GM18507 (cell line): ENCODE measurements around the gene AIMP2.
"Not testable (repeated sequence)": the region's sequence is repeated elsewhere in the genome, so short reads cannot be mapped to it uniquely, and the experiment has no call there.

Experiments
- DNase-seq: peaks from one replicate; pipeline ENCODE4 v3.0.0; 2011; ENCODE audit warnings: low read depth; ENCODE audit not compliant: insufficient read length; ENCODE audit errors: extremely low spot score
- FAIRE-seq: peaks from 2 replicates; lab custom pipeline; 2011; peaks lifted over from hg19 to GRCh38; lab: Jason Lieb, UNC

AIMP2 gene

DNA sequence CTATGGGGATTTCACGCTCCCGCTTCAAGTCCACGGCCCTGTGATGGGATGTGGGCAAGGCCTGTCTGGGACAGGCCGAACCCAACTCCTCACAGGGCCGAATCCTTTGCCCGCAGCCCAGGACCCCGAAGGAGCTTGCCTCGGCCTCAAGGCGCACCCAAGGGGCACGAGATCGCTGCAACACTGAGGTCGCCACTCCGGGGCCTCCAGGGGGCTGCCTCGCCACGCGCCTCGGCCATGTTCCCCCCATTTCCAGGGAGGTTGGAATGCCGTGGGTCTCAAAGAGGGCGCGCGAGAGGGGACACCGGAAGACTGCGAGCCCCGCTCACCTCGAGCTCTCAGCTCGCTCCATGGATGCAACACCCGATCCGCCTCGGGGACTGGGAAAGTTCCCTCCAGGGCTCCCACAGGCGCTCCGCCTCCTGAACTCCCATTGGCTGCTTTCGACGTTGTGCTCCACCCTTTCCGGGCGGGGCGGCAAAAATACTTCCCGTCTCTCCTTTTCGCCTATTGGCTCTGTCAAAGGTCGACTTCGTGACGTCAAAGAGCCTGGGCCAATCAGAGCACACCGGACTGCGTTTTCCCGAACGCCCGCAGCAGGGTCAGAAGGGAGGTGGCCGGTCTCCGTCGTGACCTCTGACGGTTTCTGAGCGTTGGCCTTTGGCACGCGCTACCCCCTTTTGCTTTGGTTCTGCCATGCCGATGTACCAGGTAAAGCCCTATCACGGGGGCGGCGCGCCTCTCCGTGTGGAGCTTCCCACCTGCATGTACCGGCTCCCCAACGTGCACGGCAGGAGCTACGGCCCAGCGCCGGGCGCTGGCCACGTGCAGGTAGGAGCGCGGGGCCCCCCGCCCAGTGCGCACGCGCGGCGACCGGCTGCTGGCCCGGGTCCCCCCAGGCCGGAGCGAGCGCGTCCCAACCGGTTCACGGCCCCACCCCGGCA lies at the start of gene AIMP2, which contains the start of gene PMS2:
Gene AIMP2, plus strand, starts transcription at position 605 of the 944 bp plus-strand sequence. Its CDS starts 92 bp downstream, at position 697.
Gene PMS2, minus strand, starts transcription at position 382 of the 944 bp plus-strand sequence. Its CDS starts 30 bp downstream, at position 352.
- peak; percentile 86 for DNase-seq

DNA sequence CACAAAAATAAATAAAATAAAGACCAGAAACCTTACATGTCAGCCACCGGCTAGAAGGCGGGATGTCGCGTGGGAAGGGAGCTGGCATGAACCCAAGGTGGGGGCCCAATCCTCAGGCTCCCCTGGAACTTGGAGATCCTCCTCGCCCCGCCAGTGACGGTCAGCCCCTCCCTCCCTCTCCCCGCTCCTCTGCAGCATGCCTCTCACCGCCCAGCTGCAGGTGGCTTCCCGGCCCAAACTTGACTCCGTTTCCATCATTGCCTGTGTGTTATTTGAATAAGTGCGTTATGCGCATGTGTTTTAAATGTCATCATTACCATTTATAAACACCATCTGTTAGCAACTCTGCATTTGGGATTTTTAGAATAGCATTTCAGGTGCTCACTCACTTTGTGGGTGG lies 45.9 kb upstream of the AIMP2 start:
- DNase-seq, FAIRE-seq: not testable (repeated sequence)

More for the DNA sequence above, at the start of gene AIMP2, which contains the start of gene PMS2:
- peak; percentile 96 for FAIRE-seq

DNA sequence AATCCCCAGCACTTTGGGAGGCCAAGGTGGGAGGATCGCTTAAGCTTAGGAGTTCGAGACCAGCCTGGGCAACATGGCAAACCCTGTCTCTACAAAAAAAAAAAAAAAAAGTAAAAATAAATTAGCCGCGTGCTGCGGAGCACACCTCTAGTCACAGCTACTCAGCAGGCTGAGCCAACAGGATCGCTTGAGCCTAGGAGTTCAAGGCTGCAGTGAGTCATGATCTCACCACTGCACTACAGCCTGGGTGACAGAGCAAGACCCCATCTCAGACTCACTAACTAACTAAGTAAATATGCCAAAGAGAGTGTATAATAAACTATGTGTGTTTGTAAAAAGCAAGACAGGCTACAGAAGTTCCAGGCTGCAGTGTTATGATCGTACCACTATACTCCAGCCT lies 45.3 kb upstream of the AIMP2 start:
- not testable (repeated sequence) for DNase-seq, FAIRE-seq

DNA sequence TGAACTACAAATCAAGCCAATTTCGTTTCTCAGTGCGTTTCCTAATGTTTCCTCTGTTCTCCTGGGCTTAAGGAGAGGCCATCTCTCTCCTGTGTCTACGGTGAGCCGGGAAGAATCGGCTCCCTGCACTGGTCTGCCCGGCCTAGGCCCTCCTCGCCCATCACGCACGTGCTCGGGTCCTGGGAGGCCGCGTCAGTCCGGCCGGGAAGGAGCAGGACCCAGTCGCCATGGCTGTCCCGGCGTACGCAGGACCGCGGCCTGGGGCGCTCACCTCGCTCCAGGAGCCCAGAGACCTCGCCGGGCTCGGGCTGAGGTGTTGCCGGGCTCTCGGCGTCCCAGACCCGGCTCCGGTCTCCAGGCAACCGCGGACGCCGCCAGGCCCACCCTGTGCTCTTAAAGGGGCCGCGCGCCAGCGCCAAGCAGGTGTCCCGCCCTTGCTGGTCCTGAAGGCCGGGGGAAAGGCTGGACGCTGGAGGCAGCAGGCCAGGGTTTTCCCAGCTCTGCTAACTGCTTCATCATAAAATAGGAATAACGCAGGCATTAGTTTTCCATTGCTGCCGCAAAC lies 38.6 kb upstream of the AIMP2 start, which contains the start of gene RSPH10B:
Gene RSPH10B, minus strand, starts transcription at position 343 of the 565 bp plus-strand sequence. CDS start 3,573 bp downstream, outside the sequence.
- FAIRE-seq, DNase-seq: not testable (repeated sequence)

DNA sequence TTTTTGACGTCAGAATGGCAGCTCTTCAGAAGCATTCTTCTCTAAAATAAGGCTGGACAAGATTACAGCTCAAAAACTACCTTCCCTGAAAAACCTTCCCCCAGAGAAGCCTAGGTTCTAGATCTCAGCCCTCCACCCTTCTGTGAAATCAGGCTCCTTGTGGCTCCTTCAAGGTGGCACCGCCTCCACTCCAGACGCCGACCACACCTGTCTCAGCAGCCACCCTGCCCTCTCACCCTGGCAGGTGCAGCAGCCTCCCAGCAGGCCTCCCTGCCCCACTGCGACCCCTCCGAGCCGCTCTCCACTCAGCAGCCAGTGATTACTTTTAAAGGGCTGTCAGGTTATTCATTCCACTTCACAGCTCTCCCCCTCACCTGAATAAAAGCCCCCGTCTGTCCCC lies 35.5 kb upstream of the AIMP2 start:
- FAIRE-seq, DNase-seq: not testable (repeated sequence)

DNA sequence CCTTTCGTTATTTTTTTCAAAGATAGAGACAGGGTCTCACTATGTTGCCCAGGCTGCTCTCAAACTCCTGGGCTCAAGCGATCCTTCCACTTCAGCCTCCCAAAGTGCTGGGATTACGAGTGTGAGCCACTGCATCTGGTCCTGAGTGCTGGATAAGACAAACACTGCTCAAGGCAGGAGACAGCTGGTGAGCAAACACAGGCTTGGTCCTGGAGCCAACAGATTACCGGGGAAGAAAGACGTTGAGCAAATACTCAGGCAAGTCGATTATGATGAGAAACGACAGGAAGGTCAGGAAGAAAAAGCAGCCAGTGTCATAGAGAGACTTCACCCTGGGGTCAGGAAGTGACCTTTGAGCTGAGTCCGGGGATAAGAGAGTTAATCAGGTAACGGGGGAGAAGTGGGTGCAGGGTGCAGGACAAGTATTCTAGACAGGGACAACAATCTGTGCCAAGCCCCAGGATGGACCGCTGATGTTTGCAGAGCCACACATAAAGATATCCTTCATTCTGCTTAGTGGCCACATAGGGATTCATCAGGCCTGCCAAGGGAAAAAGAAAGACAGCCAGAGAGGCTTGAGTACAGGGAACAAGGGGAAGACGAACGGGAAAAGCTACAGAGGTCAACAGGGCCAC lies 29.3 kb upstream of the AIMP2 start:
- not testable (repeated sequence) for DNase-seq, FAIRE-seq

DNA sequence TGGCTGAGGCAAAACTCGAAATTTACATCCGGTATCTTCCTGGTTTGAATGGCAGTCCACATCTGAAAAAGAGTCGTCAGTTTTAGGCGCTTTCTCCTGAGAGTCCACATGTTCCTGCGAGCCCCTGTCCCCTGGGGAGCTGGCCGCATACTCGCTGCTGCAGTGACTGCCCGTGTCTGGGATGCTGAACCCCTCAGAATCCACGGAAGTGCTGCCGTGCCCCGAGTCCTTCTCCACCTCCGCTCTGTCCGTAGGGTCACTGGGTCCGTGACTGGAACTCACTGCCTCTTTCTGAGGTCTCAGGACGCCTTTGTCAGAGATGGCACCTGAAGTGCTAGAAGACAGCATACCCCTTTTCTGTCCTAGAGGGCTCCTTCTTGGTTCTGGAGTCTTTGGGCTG lies 22.0 kb upstream of the AIMP2 start:
- not testable (repeated sequence) for FAIRE-seq, DNase-seq

DNA sequence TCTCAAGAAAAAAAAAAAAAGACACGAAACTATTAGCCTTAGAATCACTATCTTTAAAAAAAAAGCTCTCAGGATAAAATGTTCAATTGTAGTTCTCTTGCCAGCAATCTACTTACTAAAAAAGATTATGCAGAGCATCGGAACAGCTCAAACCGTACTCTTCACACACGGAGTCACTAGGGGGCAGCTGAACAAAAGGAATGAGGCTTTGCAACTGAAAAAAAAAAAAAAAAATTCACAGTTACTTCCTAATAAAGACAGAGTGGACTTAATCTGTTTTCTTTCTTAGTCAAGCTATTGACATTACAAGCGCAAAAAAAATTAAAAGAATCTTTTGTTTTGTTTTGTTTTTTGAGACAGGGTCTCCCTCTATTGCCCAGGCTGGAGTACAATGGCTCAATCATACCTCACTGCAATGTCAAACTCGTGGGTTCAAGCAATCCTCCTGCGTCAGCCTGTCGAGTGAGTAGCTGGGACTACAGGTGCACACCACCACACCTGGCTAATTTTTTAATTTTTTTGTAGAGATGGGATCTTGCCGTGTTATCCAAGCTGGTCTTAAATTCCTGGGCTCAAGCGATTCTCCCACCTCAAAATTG lies 11.8 kb upstream of the AIMP2 start:
- DNase-seq (no peak), FAIRE-seq (peak; percentile 71)

DNA sequence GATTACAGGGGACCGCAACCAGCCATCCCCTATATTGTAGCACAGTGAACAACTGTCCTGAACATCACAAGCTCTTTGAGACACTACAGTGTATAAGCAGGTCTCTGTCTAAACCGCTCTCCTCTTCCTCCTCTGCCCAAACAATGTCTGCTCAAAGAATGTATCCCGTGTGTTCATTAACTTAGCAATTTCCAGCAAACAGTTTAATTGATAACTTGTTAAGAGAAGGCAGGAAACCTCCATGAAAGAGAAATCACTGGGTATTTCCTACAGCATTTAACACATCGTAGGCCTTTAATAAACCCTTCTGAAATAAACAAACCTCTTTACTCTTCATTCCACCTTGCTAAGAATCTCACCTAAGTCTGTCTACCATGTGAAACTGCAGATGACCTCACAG lies 1.7 kb upstream of the AIMP2 start:
- FAIRE-seq (peak; percentile 41), DNase-seq (no peak)

DNA sequence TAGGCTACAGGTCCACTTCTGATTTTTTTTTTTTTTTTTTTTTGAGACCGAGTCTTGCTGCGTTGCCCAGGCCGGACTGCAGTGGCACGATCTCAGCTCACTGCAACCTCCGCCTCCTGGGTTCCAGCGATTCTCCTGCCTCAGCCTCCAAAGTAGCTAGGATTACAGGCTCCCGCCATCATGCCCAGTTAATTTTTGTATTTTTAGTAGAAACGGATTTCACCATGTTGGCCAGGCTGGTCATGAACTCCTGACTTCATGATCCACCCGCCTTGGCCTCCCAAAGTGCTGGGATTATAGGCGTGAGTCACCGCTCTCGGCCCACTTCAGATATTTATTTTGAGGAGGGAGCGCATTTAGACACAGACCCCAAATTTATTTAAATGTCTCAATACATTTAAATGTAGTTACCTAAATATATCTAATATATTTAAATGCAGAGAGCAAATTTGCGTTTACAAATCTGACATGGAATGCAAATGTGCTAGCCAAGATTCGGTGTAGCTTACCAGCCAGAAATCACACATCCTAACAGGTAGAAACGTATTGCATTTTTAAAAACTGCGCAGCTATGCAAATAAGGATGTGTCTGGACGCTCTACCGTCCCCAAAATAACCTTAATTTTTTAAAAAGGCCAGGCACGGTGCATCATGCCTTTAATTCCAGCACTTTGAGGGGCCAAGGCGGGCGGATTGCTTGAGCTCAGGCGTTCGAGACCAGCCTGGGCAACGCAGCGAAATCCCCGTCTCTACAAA lies 1.1 kb upstream of the AIMP2 start:
- FAIRE-seq, DNase-seq: not testable (repeated sequence)

DNA sequence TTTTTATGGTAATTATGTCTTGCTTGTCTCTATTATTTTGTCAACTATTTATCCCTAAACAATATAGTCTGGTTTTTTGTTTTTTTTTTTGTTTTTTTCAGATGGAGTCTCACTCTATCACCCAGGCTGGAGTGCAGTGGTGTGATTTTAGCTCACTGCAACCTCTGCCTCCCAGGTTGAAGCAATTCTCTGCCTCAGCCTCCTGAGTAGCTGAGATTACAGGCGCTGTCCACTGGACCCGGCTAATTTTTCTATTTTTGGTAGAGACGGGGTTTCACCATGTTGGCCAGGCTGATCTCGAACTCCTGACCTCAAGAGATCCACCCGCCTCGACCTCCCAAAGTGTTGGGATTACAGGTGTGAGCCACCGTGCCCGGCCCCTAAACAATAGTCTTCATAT lies 1.3 kb downstream of the AIMP2 start:
- not testable (repeated sequence) for FAIRE-seq, DNase-seq

DNA sequence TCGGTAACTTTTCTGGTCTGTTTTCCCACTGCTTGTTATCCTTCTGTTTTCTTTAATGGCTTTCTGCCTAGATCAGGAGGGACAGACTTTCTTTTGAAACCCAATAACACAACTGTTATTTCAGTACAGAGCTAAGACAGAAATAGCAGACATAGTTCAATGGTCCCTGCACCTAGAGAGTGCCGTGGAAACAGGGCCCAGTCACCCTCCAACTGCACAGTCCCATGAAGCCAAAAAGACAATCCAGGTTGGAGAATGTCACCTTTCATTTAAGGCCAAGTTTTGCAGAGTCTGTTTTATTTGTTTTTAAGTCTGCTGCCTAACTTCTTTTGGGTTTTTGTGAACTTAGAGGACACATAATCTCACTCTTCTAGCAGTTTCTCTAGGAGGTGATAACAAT lies 2.5 kb downstream of the AIMP2 start:
- FAIRE-seq: no peak

DNA sequence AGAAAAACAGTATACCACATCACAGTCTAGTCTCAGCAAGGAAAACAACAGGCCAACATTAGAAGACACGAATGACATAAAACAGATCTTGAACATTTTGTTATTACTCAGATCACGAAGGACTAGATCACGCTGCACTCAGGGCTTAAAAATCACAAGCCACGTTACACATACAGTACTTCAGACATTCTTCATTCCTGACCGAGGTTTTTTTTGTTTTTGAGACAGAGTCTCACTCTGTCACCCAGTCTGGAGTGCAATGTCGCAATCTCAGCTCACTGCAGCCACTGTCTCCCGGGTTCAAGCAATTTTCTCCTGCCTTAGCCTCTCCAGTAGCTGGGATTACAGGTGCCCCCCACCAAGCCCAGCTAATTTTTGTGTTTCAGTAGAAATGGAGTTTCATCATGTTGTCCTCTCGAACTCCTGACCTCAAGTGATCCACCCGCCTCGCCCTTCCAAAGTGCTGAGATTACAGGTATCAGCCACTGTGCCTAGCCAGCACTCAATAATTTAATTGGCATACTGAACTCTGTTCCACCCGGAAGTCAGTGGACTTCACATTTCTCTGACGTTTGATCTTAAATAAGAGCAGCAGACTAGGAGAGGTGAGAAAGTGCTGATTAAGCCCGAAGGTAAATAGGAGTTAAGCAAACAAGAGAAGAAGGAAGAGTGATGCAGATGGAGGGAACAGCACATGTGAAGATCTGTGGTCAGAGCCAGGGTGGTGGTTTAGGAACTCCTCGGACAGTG lies 3.5 kb downstream of the AIMP2 start:
- DNase-seq (no peak), FAIRE-seq (no peak)

More for the DNA sequence above, 2.5 kb downstream of the AIMP2 start:
- DNase-seq: no peak

DNA sequence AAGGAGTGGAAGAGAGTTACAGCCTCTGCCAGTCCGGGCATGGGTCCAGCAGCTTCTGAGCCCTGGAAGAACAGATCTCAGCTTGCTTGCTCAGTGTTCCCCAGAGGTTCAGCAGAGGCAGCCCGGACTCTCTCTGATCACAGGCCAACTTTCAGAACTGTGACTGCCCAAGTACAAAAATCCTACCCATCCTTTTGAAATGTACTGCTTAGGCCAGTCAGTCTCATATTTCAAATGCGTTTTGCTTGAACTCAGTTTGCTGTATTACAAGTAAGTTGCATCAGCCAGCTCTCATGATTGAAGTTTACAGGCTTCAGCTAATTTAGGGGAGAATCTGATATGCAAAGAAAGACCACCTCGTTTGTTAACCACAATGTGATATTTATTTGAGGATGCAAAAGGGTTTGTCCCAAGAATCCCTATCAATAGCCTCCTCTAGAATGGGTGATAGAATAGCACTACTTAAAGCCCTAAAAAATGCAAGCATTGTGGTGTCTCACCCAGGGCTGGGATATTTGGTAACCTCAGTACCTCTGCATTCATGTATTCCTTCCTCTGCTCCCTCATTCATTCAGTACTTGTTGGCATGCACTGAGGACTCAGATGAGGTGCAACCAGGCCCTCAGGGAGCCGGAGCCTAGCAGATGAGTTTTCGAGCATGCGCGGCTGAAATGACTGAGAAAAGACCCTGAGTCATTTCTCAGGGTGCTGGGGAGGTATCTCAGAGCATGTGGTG lies 7.0 kb downstream of the AIMP2 start:
- FAIRE-seq: peak; percentile 12

DNA sequence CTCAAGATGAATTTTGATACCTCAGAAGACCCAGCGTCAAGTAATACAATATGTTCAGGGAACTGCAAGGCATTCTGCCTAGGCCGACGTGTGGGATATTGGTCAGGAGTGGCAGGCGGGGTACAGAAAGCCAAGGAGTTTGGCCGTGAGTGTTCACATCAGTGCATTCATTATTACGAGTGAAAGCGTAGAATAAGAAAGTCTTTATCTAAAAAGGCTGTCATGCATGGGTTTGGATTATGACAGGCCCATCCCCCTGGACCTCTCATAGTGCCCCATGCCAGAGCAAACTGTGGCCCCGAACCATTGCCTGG lies 7.5 kb downstream of the AIMP2 start:
- no peak for FAIRE-seq
- DNase-seq: no peak

More for the DNA sequence above, 7.0 kb downstream of the AIMP2 start:
- DNase-seq: no peak

DNA sequence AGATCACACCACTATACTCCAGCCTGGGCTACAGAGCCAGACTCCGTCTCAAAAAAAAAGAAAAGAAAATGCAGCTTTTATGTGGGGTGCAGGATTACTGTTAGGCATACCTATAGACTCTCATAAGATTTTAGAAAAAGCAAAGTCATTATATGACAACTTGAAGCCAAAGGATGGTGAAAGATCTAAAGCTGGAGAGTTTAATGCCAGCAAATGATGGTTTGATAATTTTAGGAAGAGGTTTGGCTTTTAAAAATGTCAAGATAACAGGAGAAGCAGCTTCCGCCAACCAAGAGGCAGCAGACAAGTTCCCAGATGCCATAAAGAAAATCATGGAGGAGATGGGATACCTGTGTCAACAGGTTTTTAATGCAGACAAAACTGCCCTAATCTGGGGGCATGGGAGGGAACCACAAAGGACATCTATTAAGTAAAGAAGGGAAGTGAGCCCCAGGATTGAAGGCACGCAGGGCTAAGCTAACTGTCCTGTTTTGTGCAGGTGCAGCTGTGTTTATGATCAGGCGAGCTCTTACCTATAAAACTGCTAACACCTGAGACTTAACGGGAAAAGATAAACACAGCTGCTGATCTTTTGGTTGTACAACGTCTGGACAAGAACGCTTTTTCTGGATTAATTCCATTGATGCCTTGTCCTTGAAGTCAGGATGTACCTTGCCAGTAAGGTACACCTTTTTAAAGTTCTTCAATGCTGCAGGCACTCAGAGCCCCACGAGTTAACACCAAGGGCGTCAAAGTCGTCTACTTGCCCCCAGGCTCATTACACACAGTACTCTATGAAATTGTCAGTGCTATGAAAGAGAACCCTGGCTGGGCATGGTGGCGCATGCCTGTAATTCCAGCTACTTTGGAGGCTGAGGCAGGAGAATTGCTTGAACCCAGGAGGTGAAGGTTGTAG lies 11.6 kb downstream of the AIMP2 start:
- no peak for FAIRE-seq
- DNase-seq: no peak

DNA sequence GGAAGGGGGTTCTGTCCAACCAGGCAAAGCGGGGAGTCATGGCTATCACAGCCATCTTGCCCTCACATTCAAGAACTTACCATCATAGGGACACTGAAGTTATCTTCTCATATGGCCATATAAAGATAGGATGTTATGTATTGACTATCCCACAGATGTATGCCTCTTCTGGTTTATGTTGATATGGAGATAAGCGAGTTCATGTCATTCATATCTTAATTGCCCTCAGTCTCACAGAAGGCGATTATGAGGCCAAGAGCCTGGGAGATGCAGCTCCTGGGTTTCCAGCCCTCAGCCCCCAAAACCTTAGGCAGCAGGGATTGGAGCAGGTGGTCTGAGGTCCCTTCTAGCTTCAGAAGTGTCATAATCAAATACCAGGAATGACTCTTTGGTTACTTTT lies 13.6 kb downstream of the AIMP2 start:
- FAIRE-seq: no peak
- DNase-seq: no peak
